Type B pancreatic cell (in vitro differentiated cells): Measurements from ENCODE around the gene ZNF330. TPM values are rescaled to one million over a fixed set of nuclear protein-coding genes. Genes with fewer than 3 reads are reported as not detected.

Experiments used
- DNase-seq: peaks from one replicate; pipeline ENCODE4 v3.0.0; 2021; ENCODE audit warnings: mixed read lengths; ENCODE audit not compliant: unreplicated experiment; ENCODE audit errors: extremely low spot score
- H3K27ac Mint-ChIP-seq: 2 replicates; pipeline ENCODE4 v1.8.0; 2021; ENCODE audit warnings: mild to moderate bottlenecking, mixed read lengths
- H3K27me3 Mint-ChIP-seq: 2 replicates; pipeline ENCODE4 v1.8.0; 2021; ENCODE audit warnings: mixed read lengths
- H3K36me3 Mint-ChIP-seq: 2 replicates; pipeline ENCODE4 v1.8.0; 2021; ENCODE audit warnings: mixed read lengths
- H3K4me1 Mint-ChIP-seq: one replicate; pipeline ENCODE4 v1.8.0; 2021; ENCODE audit warnings: mixed read lengths; ENCODE audit not compliant: unreplicated experiment
- H3K4me3 Mint-ChIP-seq: 2 replicates; pipeline ENCODE4 v1.8.0; 2021; ENCODE audit warnings: mild to moderate bottlenecking, mixed read lengths
- H3K9me3 Mint-ChIP-seq: 2 replicates; pipeline ENCODE4 v1.8.0; 2021; ENCODE audit warnings: mixed read lengths
- CTCF ChIP-seq: fragments of 200-600 bp; sonication (generic); conservative IDR thresholded peaks from 2 replicates; pipeline ENCODE4 v1.5.0; 2021; ENCODE audit warnings: antibody characterized with exemption, mild to moderate bottlenecking
- total RNA-seq: library from RNA; stranded (reverse); gene quantifications from 2 replicates; pipeline ENCODE4 v1.2.1, GENCODE V29; 2021; ENCODE audit warnings: low replicate concordance

Gene ZNF330
- total RNA-seq, 1 donor from 2014 or later, result 35.4 TPM

GRCh38 chr4:141210168-141210567, 10.5 kb upstream of the ZNF330 start:
- H3K27me3 Mint-ChIP-seq, result peaks cover 5% of the 10 kb centered on the region
- no peak for DNase-seq

DNA sequence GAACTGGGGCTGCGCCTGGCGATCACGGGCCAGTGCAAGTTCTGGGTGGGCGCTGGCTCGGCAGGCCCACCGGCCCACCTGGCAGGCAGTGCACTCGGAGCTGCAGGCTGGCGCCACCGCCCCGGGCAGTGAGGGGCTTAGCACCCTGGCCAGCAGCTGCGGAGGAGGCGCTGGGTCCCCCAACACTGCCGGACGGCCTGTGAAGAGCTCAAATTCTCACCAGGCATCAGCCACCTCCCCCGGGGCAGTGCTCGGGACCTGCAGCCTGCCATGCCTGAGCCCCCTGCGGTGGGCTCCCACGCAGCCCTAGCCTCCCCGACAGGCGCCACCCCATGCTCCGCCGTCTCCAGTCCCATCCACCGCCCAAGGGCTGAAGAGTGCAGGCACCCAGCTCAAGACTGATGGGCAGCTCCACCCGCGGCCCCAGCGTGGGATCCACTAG, 7.1 kb upstream of the ZNF330 start:
- Mint-ChIP-seq H3K27ac (no peak overlapping the region), H3K9me3 (no peaks in the 10 kb centered on the region), H3K4me1 (peaks cover 9% of the 10 kb centered on the region)

More at GRCh38 chr4:141210168-141210567, 10.5 kb upstream of the ZNF330 start:
- Mint-ChIP-seq H3K4me3 (no peak overlapping the region), H3K9me3 (no peaks in the 10 kb centered on the region), H3K4me1 (peaks cover 8% of the 10 kb centered on the region), H3K36me3 (no peaks in the 10 kb centered on the region), H3K27ac (no peak overlapping the region)
- no peak for TF ChIP-seq CTCF

GRCh38 chr4:141215030-141215429, 5.7 kb upstream of the ZNF330 start:
- Mint-ChIP-seq H3K9me3 (no peaks in the 10 kb centered on the region), H3K27me3 (no peaks in the 10 kb centered on the region), H3K36me3 (no peaks in the 10 kb centered on the region), H3K4me3 (no peak overlapping the region), H3K27ac (no peak overlapping the region), H3K4me1 (peaks cover 10% of the 10 kb centered on the region)
- no peak for DNase-seq
- no peak for TF ChIP-seq CTCF

More for the DNA sequence above, 7.1 kb upstream of the ZNF330 start:
- no peaks in the 10 kb centered on the region for H3K36me3 Mint-ChIP-seq
- DNase-seq, result no peak
- H3K27me3 Mint-ChIP-seq, result no peaks in the 10 kb centered on the region
- no peak for TF ChIP-seq CTCF
- no peak overlapping the region for H3K4me3 Mint-ChIP-seq

DNA sequence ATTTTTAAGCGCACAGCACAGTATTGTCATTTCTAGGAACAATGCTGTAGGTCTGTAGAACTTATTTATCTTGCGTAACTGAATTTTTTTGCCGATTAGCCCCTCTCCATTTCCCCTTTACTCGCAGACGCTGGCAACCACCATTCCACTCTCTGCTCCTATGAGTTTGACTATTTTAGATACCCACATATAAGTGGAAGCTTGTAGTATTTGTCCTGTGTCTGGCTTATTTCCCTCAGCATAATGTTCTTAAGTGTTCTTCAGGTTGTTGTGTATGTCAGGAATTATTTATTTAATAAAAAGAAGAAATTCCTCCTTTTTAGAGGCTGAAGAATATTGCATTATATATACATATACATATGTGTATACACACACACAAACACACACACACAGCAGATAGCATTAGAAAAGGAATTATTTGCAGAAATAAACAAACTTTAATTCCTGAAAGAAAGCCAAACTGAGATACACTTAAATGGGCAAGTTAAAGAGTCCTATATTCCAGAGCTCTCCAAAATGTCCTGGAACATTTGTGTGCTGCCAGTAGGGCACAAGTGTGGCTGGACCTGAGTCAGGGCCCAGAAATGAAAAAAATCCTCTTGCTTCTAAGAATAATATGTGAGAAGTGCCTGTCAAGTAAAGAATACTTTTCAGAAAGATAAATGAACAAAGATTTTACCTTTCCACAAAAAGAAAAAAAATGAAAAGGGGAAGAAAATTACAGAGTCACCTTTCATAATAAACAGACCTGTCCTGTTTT, 4.5 kb upstream of the ZNF330 start:
- H3K27ac Mint-ChIP-seq, result no peak overlapping the region
- TF ChIP-seq CTCF, result no peak
- H3K4me3 Mint-ChIP-seq, result no peak overlapping the region
- peaks cover 17% of the 10 kb centered on the region for H3K4me1 Mint-ChIP-seq
- no peaks in the 10 kb centered on the region for H3K36me3 Mint-ChIP-seq
- no peaks in the 10 kb centered on the region for H3K9me3 Mint-ChIP-seq
- DNase-seq, result no peak
- H3K27me3 Mint-ChIP-seq, result no peaks in the 10 kb centered on the region

DNA sequence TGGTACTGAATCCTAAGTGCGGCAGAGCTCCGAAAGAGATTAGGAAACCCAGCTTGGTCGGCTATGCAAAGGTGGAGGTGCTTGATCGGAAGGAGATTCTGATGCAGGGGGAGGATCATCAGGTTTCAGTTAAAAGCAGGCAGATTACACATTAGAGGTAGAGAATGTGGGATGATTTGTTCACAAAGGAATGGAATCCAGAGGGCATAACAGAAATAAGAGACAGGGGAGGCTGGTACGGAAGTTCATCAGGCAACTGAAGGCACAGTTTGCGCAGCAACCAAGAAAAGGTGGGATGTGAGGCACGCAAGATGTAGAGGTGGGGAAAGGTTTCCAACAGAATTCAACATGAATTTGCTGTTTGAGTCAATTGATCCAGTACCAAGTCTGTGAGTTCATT, 424 bp upstream of the ZNF330 start:
- Mint-ChIP-seq H3K36me3 (peaks cover 11% of the 10 kb centered on the region), H3K27me3 (no peaks in the 10 kb centered on the region), H3K4me1 (peaks cover 27% of the 10 kb centered on the region), H3K27ac (peak overlapping the region; percentile 88), H3K4me3 (peak overlapping the region; percentile 96), H3K9me3 (no peaks in the 10 kb centered on the region)
- TF ChIP-seq CTCF, result no peak
- no peak for DNase-seq
